GM23338 (cell line): ENCODE results near the gene PALLD. TPM values are rescaled to one million over a fixed set of nuclear protein-coding genes. Genes with fewer than 3 reads are reported as not detected.

Experiments used
- ATAC-seq: fragments of 200-7000 bp; cut with Tn5 transposase; 3 replicates; pipeline ENCODE4 v1.9.1; 2020
- DNase-seq: peaks from one replicate; pipeline ENCODE4 v3.0.0-alpha.2; 2015; ENCODE audit warnings: low spot score
- H2AFZ ChIP-seq: fragments of 200-600 bp; sonication (generic); 2 replicates; pipeline ENCODE4 v1.8.0; 2016; ENCODE audit warnings: antibody characterized with exemption, mild to moderate bottlenecking, moderate library complexity
- H3F3A ChIP-seq: fragments of 200-600 bp; sonication (generic); replicated peaks from 2 replicates; pipeline ENCODE4 v1.8.0; 2017; ENCODE audit warnings: antibody characterized with exemption, mixed run types, low read depth
- H3K27ac ChIP-seq: fragments of 200-600 bp; sonication (generic); 2 replicates; pipeline ENCODE4 v1.6.1; 2016; ENCODE audit warnings: low read depth
- H3K27me3 ChIP-seq: fragments of 200-600 bp; sonication (generic); 2 replicates; pipeline ENCODE4 v1.8.0; 2016; ENCODE audit warnings: mild to moderate bottlenecking, mixed run types, moderate library complexity; ENCODE audit not compliant: insufficient read depth
- H3K36me3 ChIP-seq: fragments of 200-600 bp; sonication (generic); 2 replicates; pipeline ENCODE4 v1.8.0; 2016; ENCODE audit warnings: mild to moderate bottlenecking; ENCODE audit not compliant: insufficient read depth
- H3K4me1 ChIP-seq: fragments of 200-600 bp; sonication (generic); 2 replicates; pipeline ENCODE4 v1.8.0; 2016; ENCODE audit warnings: mild to moderate bottlenecking, moderate library complexity; ENCODE audit not compliant: insufficient read depth
- H3K4me2 ChIP-seq: fragments of 200-600 bp; sonication (generic); 2 replicates; pipeline ENCODE4 v1.7.1; 2017; ENCODE audit warnings: mixed run types
- H3K4me3 ChIP-seq: fragments of 200-600 bp; sonication (generic); 2 replicates; pipeline ENCODE4 v1.6.1; 2016; ENCODE audit warnings: mixed run types
- H3K79me2 ChIP-seq: fragments of 200-600 bp; sonication (generic); replicated peaks from 2 replicates; pipeline ENCODE4 v1.8.0; 2017; ENCODE audit warnings: mild to moderate bottlenecking; ENCODE audit not compliant: insufficient read depth
- H3K9me2 ChIP-seq: fragments of 200-600 bp; sonication (generic); 2 replicates; pipeline ENCODE4 v1.8.0; 2017; ENCODE audit not compliant: insufficient read depth
- H4K20me1 ChIP-seq: fragments of 200-600 bp; sonication (generic); replicated peaks from 2 replicates; pipeline ENCODE4 v1.8.0; 2017; ENCODE audit warnings: mild to moderate bottlenecking; ENCODE audit not compliant: insufficient read depth
- H3K27ac Mint-ChIP-seq: 2 replicates; pipeline ENCODE4 v1.8.0; 2020; ENCODE audit warnings: inconsistent platforms, mild to moderate bottlenecking, moderate library complexity, mixed read lengths
- H3K27me3 Mint-ChIP-seq: 3 replicates; pipeline ENCODE4 v1.8.0; 2022; ENCODE audit warnings: low read depth, mild to moderate bottlenecking, moderate library complexity, mixed read lengths, inconsistent platforms; ENCODE audit not compliant: insufficient read depth, poor library complexity
- H3K36me3 Mint-ChIP-seq: 3 replicates; pipeline ENCODE4 v1.8.0; 2021; ENCODE audit warnings: low read depth, mild to moderate bottlenecking, inconsistent platforms, moderate library complexity, mixed read lengths
- H3K4me1 Mint-ChIP-seq: 3 replicates; pipeline ENCODE4 v1.8.0; 2020; ENCODE audit warnings: mild to moderate bottlenecking, inconsistent platforms, mixed read lengths
- H3K4me3 Mint-ChIP-seq: 3 replicates; pipeline ENCODE4 v1.8.0; 2021; ENCODE audit warnings: moderate library complexity, mild to moderate bottlenecking, inconsistent platforms, mixed read lengths
- H3K9me3 Mint-ChIP-seq: 3 replicates; pipeline ENCODE4 v1.8.0; 2020; ENCODE audit warnings: moderate library complexity, mild to moderate bottlenecking, inconsistent platforms, mixed read lengths
- CREB1 ChIP-seq: fragments of 250-450 bp; sonication (Bioruptor Pico); IDR thresholded peaks from 2 replicates; pipeline ENCODE4 v1.5.0; 2020; ENCODE audit warnings: low read depth, mild to moderate bottlenecking, moderate library complexity
- EZH2 ChIP-seq: fragments of 200-600 bp; sonication (generic); IDR thresholded peaks from one replicate; pipeline ENCODE4 v1.8.0; 2017; ENCODE audit warnings: antibody characterized with exemption, mild to moderate bottlenecking, low read depth; ENCODE audit not compliant: unreplicated experiment
- JUNB ChIP-seq: IDR thresholded peaks from one replicate; pipeline ENCODE4 v1.6.1; 2016; ENCODE audit warnings: antibody characterized with exemption; ENCODE audit not compliant: unreplicated experiment
- NANOG ChIP-seq: IDR thresholded peaks from 2 replicates; pipeline ENCODE4 v1.6.1; 2016; ENCODE audit warnings: antibody characterized with exemption, borderline replicate concordance
- POLR2AphosphoS5 ChIP-seq: IDR thresholded peaks from 2 replicates; pipeline ENCODE4 v1.6.1; 2016; ENCODE audit warnings: antibody characterized with exemption, low read depth
- STAT1 ChIP-seq: IDR thresholded peaks from one replicate; pipeline ENCODE4 v1.6.1; 2016; ENCODE audit warnings: antibody characterized with exemption; ENCODE audit not compliant: unreplicated experiment
- ZNF114 ChIP-seq: fragments of 250-450 bp; sonication (Bioruptor Pico); IDR thresholded peaks from 2 replicates; pipeline ENCODE4 v1.5.0; 2020; ENCODE audit warnings: mild to moderate bottlenecking, moderate library complexity
- ZNF331 ChIP-seq: fragments of 250-450 bp; sonication (Bioruptor Pico); IDR thresholded peaks from 2 replicates; pipeline ENCODE4 v1.5.0; 2020; ENCODE audit warnings: low read depth, mild to moderate bottlenecking, moderate library complexity
- polyA plus RNA-seq: library from polyadenylated mRNA; unstranded; fragments of >200 nt; fragmentation: Nextera tagmentation; extraction: Ambion mirVana; gene quantifications from 2 replicates; pipeline ENCODE4 v1.2.1, GENCODE V29; 2016
- total RNA-seq: library from RNA; depleted of rRNA; stranded (reverse); fragments of >200 nt; shearing (Covaris generic); gene quantifications from 2 replicates; pipeline ENCODE4 v1.2.3, GENCODE V29; 2014
- TF ChIP-seq, protein P1 (sequence below): IDR thresholded peaks from one replicate; pipeline ENCODE4 v1.6.1; 2018; ENCODE audit warnings: antibody characterized with exemption; ENCODE audit not compliant: unreplicated experiment
- TF ChIP-seq, protein P2 (sequence below): IDR thresholded peaks from 2 replicates; pipeline ENCODE4 v1.6.1; 2016; ENCODE audit warnings: antibody characterized with exemption
- TF ChIP-seq, protein P3 (sequence below): fragments of 250-450 bp; sonication (Bioruptor Pico); IDR thresholded peaks from 2 replicates; pipeline ENCODE4 v1.5.0; 2020; ENCODE audit warnings: mild to moderate bottlenecking, moderate library complexity

The PALLD gene
- total and polyA plus RNA-seq, 2 experiments from 2014 or later: 13.1 to 30.2 TPM

DNA sequence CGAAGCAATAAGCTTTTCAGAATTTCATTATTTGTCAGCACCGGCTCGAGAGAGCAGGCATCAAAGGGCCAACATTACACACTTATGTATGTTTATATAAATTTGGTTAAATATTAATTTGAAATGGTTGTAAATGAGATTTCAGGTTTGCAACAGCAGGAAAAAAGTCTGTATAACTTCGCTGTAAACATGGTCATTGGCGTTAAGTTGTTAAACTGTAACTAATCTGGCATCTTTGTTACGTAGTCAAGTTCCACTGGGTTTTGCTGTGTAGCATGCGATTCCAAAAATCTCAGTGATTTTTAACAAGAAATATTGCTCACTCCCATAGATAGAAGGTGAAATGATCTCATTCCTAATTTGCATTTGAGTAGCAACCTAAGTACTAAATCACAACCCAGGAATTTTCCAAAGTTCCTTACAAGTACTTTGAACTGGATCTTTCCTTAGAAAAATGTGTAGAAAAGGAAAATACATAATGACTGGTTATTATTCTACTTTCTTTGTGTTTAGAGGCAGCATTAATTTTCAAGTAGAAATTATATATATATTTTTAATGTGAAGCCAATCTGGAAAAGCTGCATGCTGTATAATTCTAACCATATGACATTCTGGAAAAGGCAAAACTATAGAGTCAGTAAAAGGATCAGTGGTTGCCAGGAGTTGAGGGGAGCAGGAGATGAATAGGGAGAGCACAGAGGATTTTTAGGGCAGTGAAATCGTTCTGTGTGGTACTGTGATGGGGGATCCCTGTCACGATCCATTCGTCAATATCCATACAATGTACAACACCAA is 291.1 kb downstream of the PALLD start (continued):
- TF ChIP-seq, protein P1, sequence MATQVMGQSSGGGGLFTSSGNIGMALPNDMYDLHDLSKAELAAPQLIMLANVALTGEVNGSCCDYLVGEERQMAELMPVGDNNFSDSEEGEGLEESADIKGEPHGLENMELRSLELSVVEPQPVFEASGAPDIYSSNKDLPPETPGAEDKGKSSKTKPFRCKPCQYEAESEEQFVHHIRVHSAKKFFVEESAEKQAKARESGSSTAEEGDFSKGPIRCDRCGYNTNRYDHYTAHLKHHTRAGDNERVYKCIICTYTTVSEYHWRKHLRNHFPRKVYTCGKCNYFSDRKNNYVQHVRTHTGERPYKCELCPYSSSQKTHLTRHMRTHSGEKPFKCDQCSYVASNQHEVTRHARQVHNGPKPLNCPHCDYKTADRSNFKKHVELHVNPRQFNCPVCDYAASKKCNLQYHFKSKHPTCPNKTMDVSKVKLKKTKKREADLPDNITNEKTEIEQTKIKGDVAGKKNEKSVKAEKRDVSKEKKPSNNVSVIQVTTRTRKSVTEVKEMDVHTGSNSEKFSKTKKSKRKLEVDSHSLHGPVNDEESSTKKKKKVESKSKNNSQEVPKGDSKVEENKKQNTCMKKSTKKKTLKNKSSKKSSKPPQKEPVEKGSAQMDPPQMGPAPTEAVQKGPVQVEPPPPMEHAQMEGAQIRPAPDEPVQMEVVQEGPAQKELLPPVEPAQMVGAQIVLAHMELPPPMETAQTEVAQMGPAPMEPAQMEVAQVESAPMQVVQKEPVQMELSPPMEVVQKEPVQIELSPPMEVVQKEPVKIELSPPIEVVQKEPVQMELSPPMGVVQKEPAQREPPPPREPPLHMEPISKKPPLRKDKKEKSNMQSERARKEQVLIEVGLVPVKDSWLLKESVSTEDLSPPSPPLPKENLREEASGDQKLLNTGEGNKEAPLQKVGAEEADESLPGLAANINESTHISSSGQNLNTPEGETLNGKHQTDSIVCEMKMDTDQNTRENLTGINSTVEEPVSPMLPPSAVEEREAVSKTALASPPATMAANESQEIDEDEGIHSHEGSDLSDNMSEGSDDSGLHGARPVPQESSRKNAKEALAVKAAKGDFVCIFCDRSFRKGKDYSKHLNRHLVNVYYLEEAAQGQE: no peak
- TF ChIP-seq ZNF331 (CRISPR knock-in tag): no peak
- TF ChIP-seq EZH2: no peak
- no peak for TF ChIP-seq JUNB
- TF ChIP-seq POLR2AphosphoS5: no peak
- TF ChIP-seq, protein P2, sequence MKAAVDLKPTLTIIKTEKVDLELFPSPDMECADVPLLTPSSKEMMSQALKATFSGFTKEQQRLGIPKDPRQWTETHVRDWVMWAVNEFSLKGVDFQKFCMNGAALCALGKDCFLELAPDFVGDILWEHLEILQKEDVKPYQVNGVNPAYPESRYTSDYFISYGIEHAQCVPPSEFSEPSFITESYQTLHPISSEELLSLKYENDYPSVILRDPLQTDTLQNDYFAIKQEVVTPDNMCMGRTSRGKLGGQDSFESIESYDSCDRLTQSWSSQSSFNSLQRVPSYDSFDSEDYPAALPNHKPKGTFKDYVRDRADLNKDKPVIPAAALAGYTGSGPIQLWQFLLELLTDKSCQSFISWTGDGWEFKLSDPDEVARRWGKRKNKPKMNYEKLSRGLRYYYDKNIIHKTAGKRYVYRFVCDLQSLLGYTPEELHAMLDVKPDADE: no peak
- no peak for TF ChIP-seq STAT1

DNA sequence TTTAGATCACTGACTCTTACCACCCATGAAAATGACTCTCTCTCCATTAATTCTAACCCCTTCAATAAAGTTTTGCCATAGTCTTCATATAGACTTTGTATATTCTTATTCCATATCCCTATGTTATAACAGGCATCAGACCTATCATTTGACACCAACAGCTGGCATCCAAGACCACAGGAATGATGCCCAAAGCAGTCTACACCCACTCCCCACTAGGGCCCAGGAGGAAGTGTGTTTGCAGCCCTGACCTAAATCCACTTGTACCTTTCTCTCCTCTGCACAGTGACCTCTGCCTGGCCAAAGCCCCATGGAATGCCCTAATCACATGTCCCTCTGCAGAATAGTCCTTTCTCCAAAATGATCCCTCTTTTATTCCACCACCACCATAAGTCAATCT is 294.0 kb downstream of the PALLD start:
- Mint-ChIP-seq H3K36me3 (no peaks in the 10 kb centered on the region), H3K4me1 (peaks cover 10% of the 10 kb centered on the region; the same call in 2 of the 3 replicates), H3K4me3 (no peak overlapping the region), H3K9me3 (no peaks in the 10 kb centered on the region), H3K27me3 (peaks cover 4% of the 10 kb centered on the region), H3K27ac (peak overlapping the region; percentile 19; the same call in 1 of the 2 replicates)
- Histone ChIP-seq H3K36me3 (no peaks in the 10 kb centered on the region), H4K20me1 (no peaks in the 10 kb centered on the region), H3K9me2 (no peaks in the 10 kb centered on the region), H3K27me3 (no peaks in the 10 kb centered on the region), H3K79me2 (no peaks in the 10 kb centered on the region), H2AFZ (0 out of 2 replicates have a peak overlapping the region, but pooled peaks have one; percentile 60), H3F3A (no peaks in the 10 kb centered on the region), H3K4me1 (peaks cover 9% of the 10 kb centered on the region; the same call in 1 of the 2 replicates), H3K27ac (no peak overlapping the region), H3K4me3 (no peak overlapping the region), H3K4me2 (no peak overlapping the region)
- ATAC-seq (no peak), DNase-seq (no peak)
- TF ChIP-seq POLR2AphosphoS5: no peak
- no peak for TF ChIP-seq STAT1
- no peak for TF ChIP-seq EZH2
- TF ChIP-seq, protein P3, sequence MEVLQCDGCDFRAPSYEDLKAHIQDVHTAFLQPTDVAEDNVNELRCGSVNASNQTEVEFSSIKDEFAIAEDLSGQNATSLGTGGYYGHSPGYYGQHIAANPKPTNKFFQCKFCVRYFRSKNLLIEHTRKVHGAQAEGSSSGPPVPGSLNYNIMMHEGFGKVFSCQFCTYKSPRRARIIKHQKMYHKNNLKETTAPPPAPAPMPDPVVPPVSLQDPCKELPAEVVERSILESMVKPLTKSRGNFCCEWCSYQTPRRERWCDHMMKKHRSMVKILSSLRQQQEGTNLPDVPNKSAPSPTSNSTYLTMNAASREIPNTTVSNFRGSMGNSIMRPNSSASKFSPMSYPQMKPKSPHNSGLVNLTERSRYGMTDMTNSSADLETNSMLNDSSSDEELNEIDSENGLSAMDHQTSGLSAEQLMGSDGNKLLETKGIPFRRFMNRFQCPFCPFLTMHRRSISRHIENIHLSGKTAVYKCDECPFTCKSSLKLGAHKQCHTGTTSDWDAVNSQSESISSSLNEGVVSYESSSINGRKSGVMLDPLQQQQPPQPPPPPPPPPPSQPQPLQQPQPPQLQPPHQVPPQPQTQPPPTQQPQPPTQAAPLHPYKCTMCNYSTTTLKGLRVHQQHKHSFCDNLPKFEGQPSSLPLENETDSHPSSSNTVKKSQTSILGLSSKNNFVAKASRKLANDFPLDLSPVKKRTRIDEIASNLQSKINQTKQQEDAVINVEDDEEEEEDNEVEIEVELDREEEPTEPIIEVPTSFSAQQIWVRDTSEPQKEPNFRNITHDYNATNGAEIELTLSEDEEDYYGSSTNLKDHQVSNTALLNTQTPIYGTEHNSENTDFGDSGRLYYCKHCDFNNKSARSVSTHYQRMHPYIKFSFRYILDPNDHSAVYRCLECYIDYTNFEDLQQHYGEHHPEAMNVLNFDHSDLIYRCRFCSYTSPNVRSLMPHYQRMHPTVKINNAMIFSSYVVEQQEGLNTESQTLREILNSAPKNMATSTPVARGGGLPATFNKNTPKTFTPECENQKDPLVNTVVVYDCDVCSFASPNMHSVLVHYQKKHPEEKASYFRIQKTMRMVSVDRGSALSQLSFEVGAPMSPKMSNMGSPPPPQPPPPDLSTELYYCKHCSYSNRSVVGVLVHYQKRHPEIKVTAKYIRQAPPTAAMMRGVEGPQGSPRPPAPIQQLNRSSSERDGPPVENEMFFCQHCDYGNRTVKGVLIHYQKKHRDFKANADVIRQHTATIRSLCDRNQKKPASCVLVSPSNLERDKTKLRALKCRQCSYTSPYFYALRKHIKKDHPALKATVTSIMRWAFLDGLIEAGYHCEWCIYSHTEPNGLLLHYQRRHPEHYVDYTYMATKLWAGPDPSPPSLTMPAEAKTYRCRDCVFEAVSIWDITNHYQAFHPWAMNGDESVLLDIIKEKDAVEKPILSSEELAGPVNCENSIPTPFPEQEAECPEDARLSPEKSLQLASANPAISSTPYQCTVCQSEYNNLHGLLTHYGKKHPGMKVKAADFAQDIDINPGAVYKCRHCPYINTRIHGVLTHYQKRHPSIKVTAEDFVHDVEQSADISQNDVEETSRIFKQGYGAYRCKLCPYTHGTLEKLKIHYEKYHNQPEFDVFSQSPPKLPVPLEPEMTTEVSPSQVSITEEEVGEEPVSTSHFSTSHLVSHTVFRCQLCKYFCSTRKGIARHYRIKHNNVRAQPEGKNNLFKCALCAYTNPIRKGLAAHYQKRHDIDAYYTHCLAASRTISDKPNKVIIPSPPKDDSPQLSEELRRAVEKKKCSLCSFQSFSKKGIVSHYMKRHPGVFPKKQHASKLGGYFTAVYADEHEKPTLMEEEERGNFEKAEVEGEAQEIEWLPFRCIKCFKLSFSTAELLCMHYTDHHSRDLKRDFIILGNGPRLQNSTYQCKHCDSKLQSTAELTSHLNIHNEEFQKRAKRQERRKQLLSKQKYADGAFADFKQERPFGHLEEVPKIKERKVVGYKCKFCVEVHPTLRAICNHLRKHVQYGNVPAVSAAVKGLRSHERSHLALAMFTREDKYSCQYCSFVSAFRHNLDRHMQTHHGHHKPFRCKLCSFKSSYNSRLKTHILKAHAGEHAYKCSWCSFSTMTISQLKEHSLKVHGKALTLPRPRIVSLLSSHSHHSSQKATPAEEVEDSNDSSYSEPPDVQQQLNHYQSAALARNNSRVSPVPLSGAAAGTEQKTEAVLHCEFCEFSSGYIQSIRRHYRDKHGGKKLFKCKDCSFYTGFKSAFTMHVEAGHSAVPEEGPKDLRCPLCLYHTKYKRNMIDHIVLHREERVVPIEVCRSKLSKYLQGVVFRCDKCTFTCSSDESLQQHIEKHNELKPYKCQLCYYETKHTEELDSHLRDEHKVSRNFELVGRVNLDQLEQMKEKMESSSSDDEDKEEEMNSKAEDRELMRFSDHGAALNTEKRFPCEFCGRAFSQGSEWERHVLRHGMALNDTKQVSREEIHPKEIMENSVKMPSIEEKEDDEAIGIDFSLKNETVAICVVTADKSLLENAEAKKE (CRISPR knock-in tag): no peak
- no peak for TF ChIP-seq CREB1 (CRISPR knock-in tag)
- TF ChIP-seq ZNF331 (CRISPR knock-in tag): no peak
- TF ChIP-seq, protein P2: no peak
- no peak for TF ChIP-seq JUNB
- no peak for TF ChIP-seq ZNF114 (CRISPR knock-in tag)
- TF ChIP-seq NANOG: no peak
